PFSK-1 (cell line): Measurements from ENCODE around the gene NADSYN1.

Experiments used
- POLR2AphosphoS5 ChIP-seq: IDR thresholded peaks from 2 replicates; pipeline ENCODE4 v1.6.1; 2012; ENCODE audit warnings: low read depth, mild to moderate bottlenecking, control low read depth, low read length, moderate library complexity
- TAF1 ChIP-seq: IDR thresholded peaks from 2 replicates; pipeline ENCODE4 v1.6.1; 2012; ENCODE audit warnings: low read length, control low read depth, borderline replicate concordance; ENCODE audit not compliant: insufficient read depth
- TF ChIP-seq, protein P1 (sequence below), 2 experiments: IDR thresholded peaks; 2 replicates each; pipeline versions ENCODE4 v1.6.1 to v1.8.0; 2011 to 2012; ENCODE audit warnings: low read depth in 2 of 2, low read length in 2 of 2, control low read depth in 1 of 2, inconsistent platforms in 1 of 2, mild to moderate bottlenecking in 1 of 2, moderate library complexity in 1 of 2; ENCODE audit not compliant: insufficient read depth in 1 of 2

DNA sequence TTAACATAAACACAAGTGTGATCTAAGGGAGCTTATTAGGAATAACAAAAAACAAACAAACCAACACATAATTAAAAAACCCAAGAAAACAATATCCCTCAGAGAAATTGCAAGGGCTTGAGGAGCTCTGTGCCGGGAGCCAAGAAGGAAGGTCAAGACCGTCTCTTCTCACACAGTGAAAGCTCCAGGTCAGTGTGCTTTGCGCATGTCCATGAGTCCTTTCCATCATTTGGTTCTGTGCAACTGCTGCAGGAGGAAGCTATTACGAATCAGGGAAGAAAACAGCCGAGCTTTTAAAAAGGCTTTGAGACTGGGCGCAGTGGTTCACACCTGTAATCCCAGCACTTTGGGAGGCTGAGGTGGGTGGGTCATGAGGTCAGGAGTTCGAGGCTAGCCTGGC lies 89.4 kb downstream of the NADSYN1 start:
- TF ChIP-seq TAF1: no peak
- no peak for TF ChIP-seq POLR2AphosphoS5
- TF ChIP-seq, protein P1, sequence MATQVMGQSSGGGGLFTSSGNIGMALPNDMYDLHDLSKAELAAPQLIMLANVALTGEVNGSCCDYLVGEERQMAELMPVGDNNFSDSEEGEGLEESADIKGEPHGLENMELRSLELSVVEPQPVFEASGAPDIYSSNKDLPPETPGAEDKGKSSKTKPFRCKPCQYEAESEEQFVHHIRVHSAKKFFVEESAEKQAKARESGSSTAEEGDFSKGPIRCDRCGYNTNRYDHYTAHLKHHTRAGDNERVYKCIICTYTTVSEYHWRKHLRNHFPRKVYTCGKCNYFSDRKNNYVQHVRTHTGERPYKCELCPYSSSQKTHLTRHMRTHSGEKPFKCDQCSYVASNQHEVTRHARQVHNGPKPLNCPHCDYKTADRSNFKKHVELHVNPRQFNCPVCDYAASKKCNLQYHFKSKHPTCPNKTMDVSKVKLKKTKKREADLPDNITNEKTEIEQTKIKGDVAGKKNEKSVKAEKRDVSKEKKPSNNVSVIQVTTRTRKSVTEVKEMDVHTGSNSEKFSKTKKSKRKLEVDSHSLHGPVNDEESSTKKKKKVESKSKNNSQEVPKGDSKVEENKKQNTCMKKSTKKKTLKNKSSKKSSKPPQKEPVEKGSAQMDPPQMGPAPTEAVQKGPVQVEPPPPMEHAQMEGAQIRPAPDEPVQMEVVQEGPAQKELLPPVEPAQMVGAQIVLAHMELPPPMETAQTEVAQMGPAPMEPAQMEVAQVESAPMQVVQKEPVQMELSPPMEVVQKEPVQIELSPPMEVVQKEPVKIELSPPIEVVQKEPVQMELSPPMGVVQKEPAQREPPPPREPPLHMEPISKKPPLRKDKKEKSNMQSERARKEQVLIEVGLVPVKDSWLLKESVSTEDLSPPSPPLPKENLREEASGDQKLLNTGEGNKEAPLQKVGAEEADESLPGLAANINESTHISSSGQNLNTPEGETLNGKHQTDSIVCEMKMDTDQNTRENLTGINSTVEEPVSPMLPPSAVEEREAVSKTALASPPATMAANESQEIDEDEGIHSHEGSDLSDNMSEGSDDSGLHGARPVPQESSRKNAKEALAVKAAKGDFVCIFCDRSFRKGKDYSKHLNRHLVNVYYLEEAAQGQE (IDR thresholded peaks at IDR 0.05; ENCODE audit: insufficient read depth in 1 of 2, low read depth in 2 of 2, low read length in 2 of 2): no peak
